Islet precursor cell (in vitro differentiated cells): ENCODE results near the gene APMAP.

ENCODE experiments used
- DNase-seq: peaks from one replicate; pipeline ENCODE4 v3.0.0-alpha.2; 2018

Gene APMAP

GRCh38 chr20:25024171-25024570 lies 31.6 kb upstream of the APMAP start:
- no peak for DNase-seq

- no peak for DNase-seq
Measured at GRCh38 chr20:25023356-25023755, 30.8 kb upstream of the APMAP start.

GRCh38 chr20:25022680-25023079 lies 30.1 kb upstream of the APMAP start:
- DNase-seq: no peak

GRCh38 chr20:25021336-25021735 lies 28.8 kb upstream of the APMAP start:
- DNase-seq: no peak

GRCh38 chr20:25020901-25021301 lies 28.4 kb upstream of the APMAP start:
- no peak for DNase-seq

GRCh38 chr20:25020345-25020744 lies 27.8 kb upstream of the APMAP start:
- DNase-seq: no peak

- no peak for DNase-seq
Measured at GRCh38 chr20:25019381-25020155, 27.0 kb upstream of the APMAP start.

- DNase-seq: no peak
Measured at GRCh38 chr20:25018841-25019240, 26.3 kb upstream of the APMAP start.

GRCh38 chr20:25018425-25018824 lies 25.9 kb upstream of the APMAP start:
- no peak for DNase-seq

- peak; percentile 68 for DNase-seq
Measured at GRCh38 chr20:25017257-25017803, 24.8 kb upstream of the APMAP start.

- no peak for DNase-seq
Measured at GRCh38 chr20:25016471-25016870, 23.9 kb upstream of the APMAP start.

- DNase-seq: no peak
Measured at GRCh38 chr20:25015986-25016385, 23.4 kb upstream of the APMAP start.

- peak; percentile 30 for DNase-seq
Measured at GRCh38 chr20:25014816-25015215, 22.3 kb upstream of the APMAP start.

GRCh38 chr20:25013478-25014380 lies 21.2 kb upstream of the APMAP start:
- peak; percentile 38 for DNase-seq

- peak; percentile 24 for DNase-seq
Measured at GRCh38 chr20:25012616-25013189, 20.2 kb upstream of the APMAP start.

- DNase-seq: peak; percentile 37
Measured at GRCh38 chr20:25011831-25012241, 19.3 kb upstream of the APMAP start.

GRCh38 chr20:25011261-25011660 lies 18.7 kb upstream of the APMAP start:
- peak; percentile 26 for DNase-seq

GRCh38 chr20:25009218-25010145 lies 16.9 kb upstream of the APMAP start:
- peak; percentile 19 for DNase-seq

- DNase-seq: peak; percentile 38
Measured at GRCh38 chr20:25008388-25009217, 16.1 kb upstream of the APMAP start.

GRCh38 chr20:25007491-25008305 lies 15.1 kb upstream of the APMAP start:
- DNase-seq: peak; percentile 39
